Measurements from ENCODE around the gene NAB2. TPM values are rescaled to one million over a fixed set of nuclear protein-coding genes. Genes with fewer than 3 reads are reported as not detected.

Gene NAB2
- total and polyA plus RNA-seq, 2 donors (not counting 3 experiments of a cell fraction or from before 2014, with no cell fraction given) = 14.6 to 15.9 TPM

DNA sequence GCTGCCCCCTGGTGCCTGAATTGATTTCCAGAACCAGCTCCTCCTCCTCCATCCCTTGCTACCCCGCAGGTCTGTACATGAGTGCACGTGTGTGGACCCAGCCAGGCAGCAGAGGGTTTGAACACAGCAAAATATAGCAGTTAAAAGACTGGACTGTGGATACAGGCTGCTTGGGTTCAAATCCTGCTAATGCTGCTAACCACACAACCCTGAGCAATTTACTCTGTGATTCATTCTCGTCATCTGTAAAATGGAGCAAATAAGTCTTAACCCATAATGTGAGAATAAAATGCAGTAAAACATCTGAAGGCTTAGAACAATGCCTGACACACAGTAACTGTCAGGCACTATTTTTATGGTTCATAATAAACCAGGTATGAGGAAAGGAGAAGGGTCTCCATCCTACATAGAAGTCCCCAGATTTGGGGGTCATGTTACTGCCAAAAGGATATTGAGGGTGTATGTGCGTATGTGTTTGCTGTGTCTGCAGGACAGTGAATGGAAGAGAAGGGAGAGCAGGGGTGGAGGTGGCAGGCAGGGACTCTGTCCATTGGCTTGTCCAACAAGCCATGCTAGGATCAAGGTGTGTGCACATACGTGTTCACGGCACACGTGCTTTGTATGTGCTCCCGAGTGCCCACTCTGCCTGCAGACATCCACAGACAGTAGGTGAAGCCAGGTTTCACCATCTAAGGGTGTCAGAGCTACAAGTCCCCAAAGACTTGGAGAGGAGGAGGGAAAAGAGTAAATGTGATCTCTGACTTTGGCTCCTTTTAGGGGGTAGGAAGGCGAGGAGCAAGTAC is 23.8 kb downstream of the NAB2 start:
- intact Hi-C loops (cut with micrococcal nuclease) (loop anchor here (1.0 to 5.0 kb wide), 7 partner anchors 19 to 475 kb away; no protein-coding TSS in a partner anchor), dilution Hi-C loops (cut with MboI; ENCODE audit: extremely low pct_ligation_motif_present, low sequenced_read_pairs) (no loop called here)
- FAIRE-seq (no peak), DNase-seq (ENCODE audit: low read depth, low spot score) (no peak)
- Histone ChIP-seq H4K20me1 (replicated peaks; ENCODE audit: control insufficient read depth, extremely low read depth, insufficient read depth, low read length) (no peaks in the 10 kb centered on the region), H3K9ac (replicated peaks; ENCODE audit: extremely low read depth, insufficient read depth, low read length) (no peak overlapping the region), H3K9me1 (replicated peaks; ENCODE audit: control insufficient read depth, extremely low read depth, insufficient read depth, low read length) (no peaks in the 10 kb centered on the region), H3K9me3 (replicated peaks; ENCODE audit: control insufficient read depth, insufficient read depth, low read length) (no peaks in the 10 kb centered on the region), H3K4me3 (replicated peaks in 1 of 3; ENCODE audit: insufficient read depth in 1 of 3, low read depth in 1 of 3, low read length in 3 of 3) (no peak overlapping the region), H3K79me2 (ENCODE audit: control insufficient read depth, insufficient read depth, low read length) (peaks cover 13% of the 10 kb centered on the region), H3K27ac (ENCODE audit: insufficient read depth, low read depth, low read length) (no peak overlapping the region), H3K36me3 (ENCODE audit: control insufficient read depth in 2 of 2, extremely low read depth in 1 of 2, insufficient read depth in 2 of 2, low read length in 2 of 2) (peaks cover 0 to 1% of the 10 kb centered on the region in 2 experiments), H2AFZ (ENCODE audit: low read depth, low read length) (no peak overlapping the region), H3K4me2 (ENCODE audit: insufficient read depth, low read length) (no peak overlapping the region), H3K27me3 (ENCODE audit: control insufficient read depth in 2 of 2, insufficient read depth in 2 of 2, low read length in 2 of 2) (peaks cover 3 to 6% of the 10 kb centered on the region in 2 experiments), H3K4me1 (ENCODE audit: control insufficient read depth, extremely low read depth, insufficient read depth, low read length) (peaks cover 14% of the 10 kb centered on the region)
- no TSS peak for BruUV-seq (replicated peaks)
- TF ChIP-seq EZH2 (IDR thresholded peaks at IDR 0.05; ENCODE audit: borderline replicate concordance, low read depth, low read length, severe bottlenecking) (no peak), MYC (IDR thresholded peaks at IDR 0.05; ENCODE audit: low read depth, low read length) (no peak)
- TF ChIP-seq, protein P1, sequence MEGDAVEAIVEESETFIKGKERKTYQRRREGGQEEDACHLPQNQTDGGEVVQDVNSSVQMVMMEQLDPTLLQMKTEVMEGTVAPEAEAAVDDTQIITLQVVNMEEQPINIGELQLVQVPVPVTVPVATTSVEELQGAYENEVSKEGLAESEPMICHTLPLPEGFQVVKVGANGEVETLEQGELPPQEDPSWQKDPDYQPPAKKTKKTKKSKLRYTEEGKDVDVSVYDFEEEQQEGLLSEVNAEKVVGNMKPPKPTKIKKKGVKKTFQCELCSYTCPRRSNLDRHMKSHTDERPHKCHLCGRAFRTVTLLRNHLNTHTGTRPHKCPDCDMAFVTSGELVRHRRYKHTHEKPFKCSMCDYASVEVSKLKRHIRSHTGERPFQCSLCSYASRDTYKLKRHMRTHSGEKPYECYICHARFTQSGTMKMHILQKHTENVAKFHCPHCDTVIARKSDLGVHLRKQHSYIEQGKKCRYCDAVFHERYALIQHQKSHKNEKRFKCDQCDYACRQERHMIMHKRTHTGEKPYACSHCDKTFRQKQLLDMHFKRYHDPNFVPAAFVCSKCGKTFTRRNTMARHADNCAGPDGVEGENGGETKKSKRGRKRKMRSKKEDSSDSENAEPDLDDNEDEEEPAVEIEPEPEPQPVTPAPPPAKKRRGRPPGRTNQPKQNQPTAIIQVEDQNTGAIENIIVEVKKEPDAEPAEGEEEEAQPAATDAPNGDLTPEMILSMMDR (IDR thresholded peaks at IDR 0.05; ENCODE audit: extremely low read depth in 1 of 2, insufficient read depth in 1 of 2, low read depth in 1 of 2, low read length in 2 of 2) = peak; percentile 73 to 84
- TF ChIP-seq, protein P2, sequence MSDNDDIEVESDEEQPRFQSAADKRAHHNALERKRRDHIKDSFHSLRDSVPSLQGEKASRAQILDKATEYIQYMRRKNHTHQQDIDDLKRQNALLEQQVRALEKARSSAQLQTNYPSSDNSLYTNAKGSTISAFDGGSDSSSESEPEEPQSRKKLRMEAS (IDR thresholded peaks at IDR 0.05; ENCODE audit: insufficient read depth, insufficient read length) = no peak
- ChIA-PET POLR2A (interaction anchor here (0.6 to 1.9 kb wide), 9 partner anchors 15 to 84 kb away, joined by 3 to 9 read pairs (median 4); partner anchors contain the start of gene NAB2), CTCF (interaction anchor here (0.6 to 3.5 kb wide), 31 partner anchors 9 to 372 kb away, joined by 3 to 449 read pairs (median 7); partner anchors contain the start of genes LRP1, LRP1-AS, MYO1A and NAB2)

Data from endothelial cell of umbilical vein (primary cell).